Vagina (tissue), 2 donors: ENCODE data around the gene MYOC.

Experiments
- CTCF ChIP-seq, 3 experiments: fragments of 450-650 bp in 2 of 3; fragments of 200-600 bp in 1 of 3; sonication (generic) in 1 of 3; IDR thresholded peaks; one replicate each; pipeline ENCODE4 v1.5.1; 2017 to 2019; ENCODE audit warnings: antibody characterized with exemption in 3 of 3, mild to moderate bottlenecking in 2 of 3, moderate library complexity in 2 of 3
- POLR2A ChIP-seq, 2 donors: fragments of 450-650 bp; IDR thresholded peaks; one replicate each; pipeline ENCODE4 v1.6.1; 2017; ENCODE audit warnings: antibody characterized with exemption in 2 of 2, mild to moderate bottlenecking in 2 of 2, moderate library complexity in 2 of 2
- POLR2AphosphoS5 ChIP-seq, 2 donors: sonication (generic); formaldehyde crosslinking; IDR thresholded peaks; one replicate each; pipeline ENCODE4 v1.9.0; 2017; ENCODE audit warnings: antibody characterized with exemption in 2 of 2, mild to moderate bottlenecking in 2 of 2, low read depth in 1 of 2; ENCODE audit not compliant: insufficient read depth in 1 of 2

- TF ChIP-seq POLR2AphosphoS5 (IDR thresholded peaks at IDR 0.05; ENCODE audit: insufficient read depth in 1 of 2, low read depth in 1 of 2) (no peak), CTCF (IDR thresholded peaks at IDR 0.05) (no peak), POLR2A (IDR thresholded peaks at IDR 0.05) (no peak)
These were observed 55.8 kb downstream of the MYOC start for GRCh38 chr1:171596705-171597104.
